Measurements from ENCODE around the gene SNX18.

Gene SNX18

DNA sequence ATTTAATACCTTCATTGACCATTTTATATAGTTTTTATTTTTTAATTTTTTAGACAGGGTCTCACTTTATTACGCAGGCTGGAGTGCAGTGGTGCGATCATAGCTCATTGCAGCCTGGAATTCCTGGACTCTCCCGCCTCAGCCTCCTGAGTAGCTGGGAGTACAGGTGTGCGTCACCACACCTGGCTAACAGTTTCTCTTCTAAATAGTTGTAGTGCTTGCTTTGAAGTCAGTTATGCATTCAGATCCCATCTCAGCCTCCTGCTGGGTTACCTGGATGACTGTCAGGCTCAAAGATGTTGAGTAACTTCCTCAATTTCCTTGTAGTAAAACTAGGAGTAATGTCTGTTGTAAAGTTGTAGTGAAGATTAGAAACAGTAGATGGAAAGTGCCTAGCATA, 21.4 kb downstream of the SNX18 start:
- no peak for DNase-seq (ENCODE audit: low read depth)
- no peak for TF ChIP-seq CTCF (IDR thresholded peaks at IDR 0.05; ENCODE audit: insufficient read depth, low read depth, low read length, missing control alignments)
- H3K4me3 ChIP-seq (ENCODE audit: low read length) = no peak overlapping the region

DNA sequence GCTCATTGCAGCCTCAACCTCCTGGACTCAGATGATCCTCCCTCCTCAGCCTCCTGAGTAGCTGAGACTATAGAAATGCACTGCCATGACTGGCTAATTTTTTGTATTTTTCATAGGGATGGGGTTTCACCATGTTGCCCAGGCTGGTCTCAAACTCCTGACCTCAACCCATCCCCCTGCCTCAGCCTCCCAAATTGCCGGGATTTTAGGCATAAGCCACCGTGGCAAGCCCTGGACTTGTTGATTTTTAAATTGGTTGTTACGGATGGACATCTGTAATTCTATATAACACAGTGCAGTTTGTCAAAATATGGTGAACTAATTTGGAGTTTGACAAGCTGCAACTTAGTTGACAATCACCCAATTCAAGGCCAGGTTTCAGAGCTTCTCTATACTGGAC, 22.7 kb downstream of the SNX18 start:
- H3K4me3 ChIP-seq (ENCODE audit: low read length) = no peak overlapping the region
- no peak for TF ChIP-seq CTCF (IDR thresholded peaks at IDR 0.05; ENCODE audit: insufficient read depth, low read depth, low read length, missing control alignments)
- DNase-seq (ENCODE audit: low read depth) = no peak

GRCh38 chr5:54541823-54542783, 24.5 kb downstream of the SNX18 start:
- H3K4me3 ChIP-seq (ENCODE audit: low read length) = no peak overlapping the region
- DNase-seq (ENCODE audit: low read depth) = no peak
- no peak for TF ChIP-seq CTCF (IDR thresholded peaks at IDR 0.05; ENCODE audit: insufficient read depth, low read depth, low read length, missing control alignments)

DNA sequence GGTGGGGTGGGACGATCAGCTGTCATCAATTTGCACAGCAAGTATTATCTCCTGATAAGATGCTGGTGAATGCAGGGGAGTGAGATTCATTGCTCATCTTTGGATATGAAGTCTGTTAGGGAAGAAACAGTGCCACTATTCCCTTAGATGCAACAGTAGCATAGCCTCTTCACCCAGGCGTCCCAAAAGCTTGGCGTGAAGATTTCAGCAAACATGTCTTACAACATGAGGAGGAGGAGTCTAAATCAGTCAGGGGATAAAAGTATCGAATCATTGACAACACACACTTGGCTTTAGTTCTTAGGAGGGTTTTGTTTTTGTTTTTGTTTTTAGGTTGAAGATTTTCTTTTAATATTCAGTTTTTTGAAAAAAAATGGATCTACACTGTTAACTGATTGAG, 26.5 kb downstream of the SNX18 start:
- no peak for TF ChIP-seq CTCF (IDR thresholded peaks at IDR 0.05; ENCODE audit: insufficient read depth, low read depth, low read length, missing control alignments)
- no peak for DNase-seq (ENCODE audit: low read depth)

GRCh38 chr5:54545796-54546195, 28.2 kb downstream of the SNX18 start:
- no peak overlapping the region for H3K4me3 ChIP-seq (ENCODE audit: low read length)
- TF ChIP-seq CTCF (IDR thresholded peaks at IDR 0.05; ENCODE audit: insufficient read depth, low read depth, low read length, missing control alignments) = no peak
- DNase-seq (ENCODE audit: low read depth) = peak; percentile 70

More for the DNA sequence above, 26.5 kb downstream of the SNX18 start:
- no peak overlapping the region for H3K4me3 ChIP-seq (ENCODE audit: low read length)

GRCh38 chr5:54547711-54548250, 30.2 kb downstream of the SNX18 start:
- no peak overlapping the region for H3K4me3 ChIP-seq (ENCODE audit: low read length)
- TF ChIP-seq CTCF (IDR thresholded peaks at IDR 0.05; ENCODE audit: insufficient read depth, low read depth, low read length, missing control alignments) = no peak
- DNase-seq (ENCODE audit: low read depth) = peak; percentile 86

Measured in epithelial cell of esophagus (primary cell).